RWPE2 (cell line): ENCODE measurements around the gene PTPN3.

Experiments used
- ATAC-seq: fragments of 200-7000 bp; cut with Tn5 transposase; 3 replicates; pipeline ENCODE4 v1.9.1; 2021; ENCODE audit warnings: low read depth
- DNase-seq: peaks from one replicate; pipeline ENCODE4 v3.0.0-alpha.2; 2020; ENCODE audit warnings: low spot score
- H3K27ac ChIP-seq: fragments of 450-650 bp; 2 replicates; pipeline ENCODE4 v1.5.1; 2017; ENCODE audit warnings: mild to moderate bottlenecking; ENCODE audit not compliant: poor library complexity, severe bottlenecking
- H3K27me3 ChIP-seq: fragments of 250-450 bp; sonication (Bioruptor Pico); 2 replicates; pipeline ENCODE4 v1.5.1; 2021; ENCODE audit warnings: mild to moderate bottlenecking, moderate library complexity; ENCODE audit not compliant: insufficient read depth, poor library complexity, severe bottlenecking
- H3K36me3 ChIP-seq: fragments of 250-450 bp; sonication (Bioruptor Pico); 2 replicates; pipeline ENCODE4 v1.5.1; 2020; ENCODE audit warnings: low read depth, mild to moderate bottlenecking, moderate library complexity
- H3K4me1 ChIP-seq: fragments of 250-450 bp; sonication (Bioruptor Pico); 2 replicates; pipeline ENCODE4 v1.5.1; 2021; ENCODE audit warnings: mild to moderate bottlenecking, moderate library complexity; ENCODE audit not compliant: insufficient read depth, poor library complexity, severe bottlenecking
- H3K4me3 ChIP-seq: fragments of 250-450 bp; sonication (Bioruptor Pico); 2 replicates; pipeline ENCODE4 v1.5.1; 2021; ENCODE audit warnings: mild to moderate bottlenecking, moderate library complexity; ENCODE audit not compliant: severe bottlenecking
- H3K9me3 ChIP-seq: fragments of 250-450 bp; sonication (Bioruptor Pico); 2 replicates; pipeline ENCODE4 v1.5.1; 2021; ENCODE audit warnings: mild to moderate bottlenecking, moderate library complexity; ENCODE audit not compliant: severe bottlenecking
- CTCF ChIP-seq: fragments of 450-650 bp; IDR thresholded peaks from one replicate; pipeline ENCODE4 v1.5.1; 2017; ENCODE audit warnings: mild to moderate bottlenecking, moderate library complexity; ENCODE audit not compliant: poor library complexity, severe bottlenecking

Gene PTPN3

GRCh38 chr9:109448223-109448622 is 49.9 kb downstream of the PTPN3 start:
- Histone ChIP-seq H3K9me3 (no peaks in the 10 kb centered on the region), H3K27ac (peak overlapping the region; percentile 44), H3K36me3 (peaks cover 42% of the 10 kb centered on the region), H3K4me1 (peaks cover 43% of the 10 kb centered on the region), H3K4me3 (no peak overlapping the region), H3K27me3 (no peaks in the 10 kb centered on the region)
- 0 out of 3 replicates have a peak, but pooled peaks have one; percentile 9 for ATAC-seq
- no peak for DNase-seq
- no peak for TF ChIP-seq CTCF

GRCh38 chr9:109447329-109448076 is 50.6 kb downstream of the PTPN3 start:
- DNase-seq (no peak), ATAC-seq (0 out of 3 replicates have a peak, but pooled peaks have one; percentile 16)
- Histone ChIP-seq H3K27me3 (no peaks in the 10 kb centered on the region), H3K9me3 (no peaks in the 10 kb centered on the region), H3K4me3 (no peak overlapping the region), H3K36me3 (peaks cover 46% of the 10 kb centered on the region), H3K4me1 (peaks cover 43% of the 10 kb centered on the region), H3K27ac (peak overlapping the region; percentile 44)
- no peak for TF ChIP-seq CTCF

GRCh38 chr9:109444771-109445320 is 53.3 kb downstream of the PTPN3 start:
- H3K4me1 ChIP-seq, result peaks cover 44% of the 10 kb centered on the region
- ATAC-seq (no peak), DNase-seq (no peak)
- H3K4me3 ChIP-seq, result no peak overlapping the region
- no peaks in the 10 kb centered on the region for H3K9me3 ChIP-seq
- H3K27ac ChIP-seq, result no peak overlapping the region
- H3K36me3 ChIP-seq, result peaks cover 61% of the 10 kb centered on the region
- TF ChIP-seq CTCF, result no peak
- H3K27me3 ChIP-seq, result no peaks in the 10 kb centered on the region

- Histone ChIP-seq H3K27me3 (no peaks in the 10 kb centered on the region), H3K4me1 (peaks cover 23% of the 10 kb centered on the region), H3K36me3 (peaks cover 66% of the 10 kb centered on the region), H3K9me3 (no peaks in the 10 kb centered on the region), H3K27ac (peak overlapping the region; percentile 26), H3K4me3 (no peak overlapping the region)
- no peak for TF ChIP-seq CTCF
- DNase-seq (no peak), ATAC-seq (peak; percentile 65)
Measured at GRCh38 chr9:109442716-109443115, 55.4 kb downstream of the PTPN3 start.

- Histone ChIP-seq H3K27ac (no peak overlapping the region), H3K36me3 (peaks cover 75% of the 10 kb centered on the region), H3K4me3 (no peak overlapping the region), H3K9me3 (no peaks in the 10 kb centered on the region), H3K4me1 (peaks cover 19% of the 10 kb centered on the region), H3K27me3 (no peaks in the 10 kb centered on the region)
- no peak for TF ChIP-seq CTCF
- no peak for DNase-seq
- ATAC-seq, result no peak
Measured at GRCh38 chr9:109441296-109441695, 56.8 kb downstream of the PTPN3 start.
